Brain microvascular endothelial cell (primary cell): ENCODE results near the gene RCOR3.

Experiments used
- DNase-seq: peaks from one replicate; pipeline ENCODE4 v3.0.0-alpha.2; 2020
- H3K27ac ChIP-seq: fragments of 250-450 bp; sonication (Bioruptor Pico); 2 replicates; pipeline ENCODE4 v1.5.1; 2020; ENCODE audit warnings: mild to moderate bottlenecking, moderate library complexity
- H3K27me3 ChIP-seq: fragments of 250-450 bp; sonication (Bioruptor Pico); replicated peaks from 2 replicates; pipeline ENCODE4 v1.5.1; 2020; ENCODE audit warnings: mild to moderate bottlenecking
- H3K36me3 ChIP-seq: fragments of 250-450 bp; sonication (Bioruptor Pico); replicated peaks from 2 replicates; pipeline ENCODE4 v1.5.1; 2020; ENCODE audit warnings: mild to moderate bottlenecking
- H3K4me3 ChIP-seq: 2 replicates; pipeline ENCODE4 v1.5.1; 2011; ENCODE audit warnings: low read depth, mild to moderate bottlenecking, control low read depth, low read length, moderate library complexity
- in situ Hi-C: cut with HindIII; loops from 2 replicates; pipeline ENCODE4 v1.10.0; 2017; ENCODE audit warnings: low sequenced_read_pairs, low pct_ligation_motif_present
- TF ChIP-seq, protein P1 (sequence below): IDR thresholded peaks from 2 replicates; pipeline ENCODE4 v1.5.1; 2011; ENCODE audit warnings: low read depth, mild to moderate bottlenecking, moderate library complexity, low read length, control low read depth, inconsistent platforms; ENCODE audit errors: missing control alignments

The RCOR3 gene

GRCh38 chr1:211334986-211335385 is 75.8 kb downstream of the RCOR3 start:
- H3K27me3 ChIP-seq = no peaks in the 10 kb centered on the region
- DNase-seq = no peak
- in situ Hi-C loops = no loop called here
- no peak overlapping the region for H3K4me3 ChIP-seq
- no peak overlapping the region for H3K27ac ChIP-seq
- H3K36me3 ChIP-seq = no peaks in the 10 kb centered on the region
- TF ChIP-seq, protein P1, sequence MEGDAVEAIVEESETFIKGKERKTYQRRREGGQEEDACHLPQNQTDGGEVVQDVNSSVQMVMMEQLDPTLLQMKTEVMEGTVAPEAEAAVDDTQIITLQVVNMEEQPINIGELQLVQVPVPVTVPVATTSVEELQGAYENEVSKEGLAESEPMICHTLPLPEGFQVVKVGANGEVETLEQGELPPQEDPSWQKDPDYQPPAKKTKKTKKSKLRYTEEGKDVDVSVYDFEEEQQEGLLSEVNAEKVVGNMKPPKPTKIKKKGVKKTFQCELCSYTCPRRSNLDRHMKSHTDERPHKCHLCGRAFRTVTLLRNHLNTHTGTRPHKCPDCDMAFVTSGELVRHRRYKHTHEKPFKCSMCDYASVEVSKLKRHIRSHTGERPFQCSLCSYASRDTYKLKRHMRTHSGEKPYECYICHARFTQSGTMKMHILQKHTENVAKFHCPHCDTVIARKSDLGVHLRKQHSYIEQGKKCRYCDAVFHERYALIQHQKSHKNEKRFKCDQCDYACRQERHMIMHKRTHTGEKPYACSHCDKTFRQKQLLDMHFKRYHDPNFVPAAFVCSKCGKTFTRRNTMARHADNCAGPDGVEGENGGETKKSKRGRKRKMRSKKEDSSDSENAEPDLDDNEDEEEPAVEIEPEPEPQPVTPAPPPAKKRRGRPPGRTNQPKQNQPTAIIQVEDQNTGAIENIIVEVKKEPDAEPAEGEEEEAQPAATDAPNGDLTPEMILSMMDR = no peak

- no peak for DNase-seq
- Histone ChIP-seq H3K27ac (no peak overlapping the region), H3K4me3 (no peak overlapping the region), H3K36me3 (no peaks in the 10 kb centered on the region), H3K27me3 (no peaks in the 10 kb centered on the region)
- TF ChIP-seq, protein P1 = no peak
- in situ Hi-C loops = no loop called here
Observed at GRCh38 chr1:211335522-211336157, 76.5 kb downstream of the RCOR3 start.

- no peak overlapping the region for H3K4me3 ChIP-seq
- DNase-seq = no peak
- H3K27ac ChIP-seq = no peak overlapping the region
- in situ Hi-C loops = no loop called here
- TF ChIP-seq, protein P1 = no peak
- no peaks in the 10 kb centered on the region for H3K27me3 ChIP-seq
- H3K36me3 ChIP-seq = no peaks in the 10 kb centered on the region
Observed at GRCh38 chr1:211336161-211336560, 77.0 kb downstream of the RCOR3 start.

- H3K36me3 ChIP-seq = no peaks in the 10 kb centered on the region
- TF ChIP-seq, protein P1 = no peak
- H3K4me3 ChIP-seq = no peak overlapping the region
- H3K27me3 ChIP-seq = no peaks in the 10 kb centered on the region
- DNase-seq = no peak
- H3K27ac ChIP-seq = no peak overlapping the region
- in situ Hi-C loops = no loop called here
Observed at GRCh38 chr1:211336775-211337174, 77.6 kb downstream of the RCOR3 start.

GRCh38 chr1:211337430-211338223 is 78.5 kb downstream of the RCOR3 start:
- Histone ChIP-seq H3K27ac (no peak overlapping the region), H3K4me3 (no peak overlapping the region), H3K27me3 (no peaks in the 10 kb centered on the region), H3K36me3 (no peaks in the 10 kb centered on the region)
- TF ChIP-seq, protein P1 = no peak
- DNase-seq = no peak
- in situ Hi-C loops = no loop called here
